GM21786 (cell line): ENCODE data around the gene PIGK.
"Not testable (repeated sequence)": the region's sequence is repeated elsewhere in the genome, so short reads cannot be mapped to it uniquely, and the experiment has no call there.

Experiments used
- ATAC-seq: cut with Tn5 transposase; IDR thresholded peaks from one replicate; pipeline ENCODE4 v1.9.1; 2021; ENCODE audit not compliant: unreplicated experiment

The PIGK gene

DNA sequence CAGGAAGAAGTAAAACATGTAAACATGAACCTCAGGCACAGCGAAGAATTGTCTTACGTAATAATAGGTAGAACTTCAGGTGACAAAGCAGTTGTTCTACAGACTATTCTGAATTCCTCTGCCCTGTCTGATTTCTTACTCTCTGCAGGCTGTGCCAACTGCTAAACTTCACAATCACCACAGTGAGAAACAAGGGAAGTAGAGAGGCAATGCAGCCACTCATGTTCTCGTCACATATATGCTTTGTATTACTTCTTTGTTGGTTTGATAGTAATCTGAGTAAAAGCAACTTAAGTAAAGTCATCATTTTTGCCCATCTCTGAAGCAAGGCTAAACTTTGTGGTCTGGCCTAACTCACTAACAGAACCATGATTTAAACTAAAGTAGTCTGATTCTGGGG lies 21.9 kb downstream of the PIGK start:
- ATAC-seq: no peak

DNA sequence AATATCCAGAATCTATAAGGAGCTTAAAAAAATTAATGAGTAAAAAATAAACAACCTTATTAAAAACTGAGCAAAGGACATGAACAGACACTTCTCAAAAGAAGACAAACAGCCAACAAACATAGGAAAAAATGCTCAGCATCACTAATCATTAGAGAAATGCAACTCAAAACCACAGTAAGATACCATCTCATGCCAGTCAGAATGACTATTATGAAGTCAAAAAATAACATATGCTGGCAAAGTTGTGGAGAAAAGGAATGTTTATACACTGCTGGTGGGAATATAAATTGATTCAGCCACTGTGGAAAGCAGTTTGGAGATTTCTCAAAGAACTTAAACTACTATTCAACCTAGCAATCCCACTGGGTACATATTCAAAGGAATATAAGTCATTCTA lies 25.3 kb downstream of the PIGK start:
- no peak for ATAC-seq

DNA sequence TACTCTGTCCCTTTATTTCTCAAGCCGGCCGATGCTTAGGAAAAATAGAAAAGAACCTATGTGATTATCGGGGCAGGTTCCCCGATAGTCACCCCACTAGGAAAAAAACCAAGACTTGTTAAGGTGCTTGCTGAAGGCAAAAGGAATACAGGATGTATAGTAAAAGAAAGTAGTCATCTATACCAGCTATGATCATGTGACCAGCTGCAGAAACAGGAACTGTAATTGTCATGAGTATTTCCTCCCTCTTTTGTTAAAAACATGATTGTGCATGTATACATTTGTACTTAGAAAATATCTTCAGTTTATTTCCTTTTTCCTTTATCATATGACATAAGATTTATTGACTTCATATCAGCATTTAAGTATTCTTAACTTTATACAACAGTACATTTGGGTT lies 30.5 kb downstream of the PIGK start:
- no peak for ATAC-seq

DNA sequence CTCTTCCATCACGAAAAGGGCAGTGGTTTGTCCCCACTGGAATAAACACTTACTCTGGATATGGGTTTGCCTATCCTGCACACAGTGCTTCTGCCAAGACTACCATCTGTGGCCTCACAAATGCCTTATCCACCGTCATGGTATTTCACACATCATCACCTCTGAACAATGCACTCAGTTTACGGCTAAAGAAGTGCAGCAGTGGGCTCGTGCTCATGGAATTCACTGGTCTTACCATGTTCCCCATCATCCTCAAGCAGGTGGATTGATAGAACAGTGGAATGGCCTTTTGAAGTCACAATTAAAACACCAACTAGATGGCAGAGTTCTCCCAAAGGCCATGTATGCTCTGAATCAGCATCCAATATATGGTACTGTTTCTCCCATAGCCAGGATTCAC lies 32.3 kb downstream of the PIGK start:
- ATAC-seq: not testable (repeated sequence)

DNA sequence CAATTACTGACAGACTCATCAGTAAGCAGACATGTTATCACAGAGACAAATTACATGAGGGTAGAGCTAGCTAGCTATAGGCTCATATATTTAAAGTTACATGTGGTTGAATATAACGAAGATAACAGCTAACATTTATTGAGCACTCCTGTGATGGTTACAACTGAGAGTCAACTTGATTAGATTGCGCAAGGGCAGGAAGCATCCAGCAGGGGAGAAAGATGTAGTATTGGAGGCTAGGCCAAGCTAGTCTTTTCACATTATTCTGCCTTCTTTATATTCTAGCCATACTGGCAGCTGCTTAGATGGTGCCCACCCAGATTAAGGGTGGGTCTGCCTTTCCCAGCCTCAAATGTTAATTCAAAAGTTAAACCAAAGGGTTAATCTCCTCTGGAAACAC lies 37.1 kb downstream of the PIGK start:
- ATAC-seq: no peak

DNA sequence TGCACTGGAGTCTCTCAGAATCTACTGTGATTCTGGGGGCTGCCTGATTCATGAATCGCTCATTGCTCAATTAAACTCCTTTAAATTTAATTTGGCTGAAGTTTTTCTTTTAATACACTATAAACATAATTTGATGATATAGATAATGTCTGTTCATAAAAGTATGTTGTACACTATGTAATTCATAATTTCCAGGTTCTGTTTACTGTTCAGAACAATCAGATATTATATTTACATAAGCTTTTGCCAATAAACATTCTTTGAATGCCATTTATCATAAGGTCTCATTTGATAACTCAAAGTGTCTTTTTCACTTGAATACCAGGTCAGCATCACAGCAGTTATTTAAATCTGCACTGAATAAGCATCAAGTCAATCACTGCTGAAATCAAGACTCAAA lies 39.6 kb downstream of the PIGK start:
- no peak for ATAC-seq

DNA sequence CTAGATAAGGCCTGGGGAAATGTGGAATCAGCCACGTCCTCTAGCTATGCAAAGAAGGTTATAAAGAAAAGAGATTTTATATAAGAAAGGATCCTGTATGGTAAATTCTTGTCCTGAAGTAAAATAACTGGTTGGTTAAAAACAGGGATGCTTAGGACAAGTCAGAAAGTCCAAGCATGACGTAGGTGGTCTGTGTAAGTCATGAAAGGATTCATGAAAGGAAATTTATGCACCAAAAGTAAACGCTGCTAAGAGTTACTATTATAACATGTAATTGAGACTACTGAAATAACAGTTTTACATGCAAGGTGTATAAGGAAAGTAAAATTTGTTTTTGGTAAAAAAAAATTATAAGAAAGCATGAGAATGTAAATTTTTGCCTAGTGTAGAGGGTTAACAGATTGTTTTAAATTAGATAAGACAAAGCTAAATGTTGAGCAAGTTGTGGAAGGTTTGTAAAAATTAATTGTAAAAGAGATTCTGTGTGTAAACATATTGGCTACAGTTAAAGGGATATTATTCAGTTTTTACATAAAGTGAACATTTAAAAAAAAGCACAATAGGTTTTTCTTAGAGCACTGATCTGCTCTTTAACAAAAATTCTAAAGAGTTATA lies 43.9 kb downstream of the PIGK start:
- no peak for ATAC-seq

DNA sequence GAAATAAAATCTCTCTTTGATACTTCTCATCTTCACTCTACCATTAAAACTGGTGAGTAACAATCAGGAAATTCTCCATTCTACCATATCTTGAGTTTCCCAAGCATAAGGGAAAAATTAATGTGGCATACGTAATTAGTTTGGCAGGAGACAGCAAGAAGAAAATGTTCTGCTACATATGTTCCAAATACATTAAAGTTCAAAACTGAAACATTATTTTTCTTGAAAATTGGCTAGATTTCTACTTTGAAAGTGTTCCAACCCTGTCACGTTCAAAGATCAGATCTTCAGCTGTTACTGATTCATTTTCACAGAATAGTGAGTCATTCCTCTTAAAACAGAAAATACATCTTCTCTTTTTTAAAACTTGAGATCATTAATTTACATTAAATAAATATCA lies 48.5 kb downstream of the PIGK start:
- no peak for ATAC-seq

DNA sequence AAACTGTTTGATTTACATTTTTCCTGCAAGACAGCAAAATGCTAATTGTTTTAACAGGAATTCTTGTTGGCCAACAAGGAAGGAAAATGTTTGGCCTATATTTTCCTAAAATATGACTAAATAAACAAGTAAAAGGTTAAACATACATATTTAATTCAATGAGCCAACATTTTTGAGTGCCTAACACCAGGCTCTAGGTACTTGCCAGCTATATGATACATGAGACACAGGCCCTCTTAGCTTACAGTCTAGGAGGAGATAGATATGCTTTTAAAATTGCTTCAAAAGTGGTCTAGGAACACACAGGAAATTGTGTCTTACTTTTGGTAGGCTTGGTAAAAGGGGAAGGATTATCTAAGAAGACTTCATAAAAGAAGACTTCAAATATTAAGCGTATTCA lies 50.9 kb downstream of the PIGK start:
- ATAC-seq: no peak

DNA sequence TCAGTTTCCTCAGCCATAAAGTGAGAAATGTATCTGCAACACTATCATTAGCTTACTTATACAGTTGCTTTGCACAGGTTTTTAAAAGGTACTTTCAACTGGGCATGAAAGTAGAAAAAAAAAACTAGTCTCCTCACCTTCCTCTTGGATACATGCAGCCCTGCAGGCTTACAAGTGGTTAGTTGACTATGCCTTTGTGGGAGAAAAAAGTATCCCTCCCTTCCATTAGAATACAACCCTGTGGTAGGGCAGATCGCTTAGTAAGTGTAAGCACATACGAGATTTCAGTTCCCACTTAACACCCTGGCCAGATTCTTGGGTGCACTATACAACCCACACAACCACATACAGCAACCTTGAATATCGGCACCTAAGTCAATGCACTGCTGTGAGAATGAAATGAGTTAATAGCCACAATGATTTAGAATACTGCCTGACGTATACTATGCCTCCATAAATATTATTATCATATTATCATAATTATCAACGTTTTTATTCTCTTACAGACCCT lies 54.7 kb downstream of the PIGK start:
- ATAC-seq: no peak

DNA sequence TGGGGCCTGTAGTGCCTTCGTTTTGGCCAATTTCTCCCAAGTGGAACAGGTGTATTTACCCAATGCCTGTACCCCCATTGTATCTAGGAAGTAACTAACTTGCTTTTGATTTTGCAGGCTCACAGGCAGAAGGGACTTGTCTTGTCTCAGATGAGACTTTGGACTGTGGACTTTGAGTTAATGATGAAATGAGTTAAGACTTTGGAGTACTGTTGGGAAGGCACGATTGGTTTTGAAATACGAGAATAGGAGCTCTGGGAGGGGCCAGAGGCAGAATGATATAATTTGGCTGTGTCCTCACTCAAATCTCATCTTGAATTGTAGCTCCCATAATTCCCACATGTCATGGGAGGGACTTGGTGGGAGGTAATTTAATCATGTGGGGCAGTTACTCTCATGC lies 59.5 kb downstream of the PIGK start:
- not testable (repeated sequence) for ATAC-seq

DNA sequence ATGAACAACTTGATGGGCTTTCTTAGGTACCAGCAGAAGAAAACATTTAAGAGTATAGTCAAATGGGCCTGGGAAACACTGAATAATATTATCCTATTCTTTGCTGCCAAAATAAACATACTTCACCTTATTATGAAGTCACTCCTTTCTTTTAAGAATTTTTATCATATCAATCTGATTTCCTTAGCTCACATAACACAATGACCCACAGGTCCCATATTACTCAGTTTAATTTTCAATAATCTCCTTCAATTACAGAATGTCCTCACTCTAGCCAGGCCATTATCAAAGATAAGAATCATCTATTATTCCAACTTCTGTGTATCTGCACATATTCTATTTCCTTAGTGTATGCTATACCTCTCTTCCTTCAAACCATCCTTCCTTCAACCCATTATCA lies 63.0 kb downstream of the PIGK start:
- ATAC-seq: no peak

DNA sequence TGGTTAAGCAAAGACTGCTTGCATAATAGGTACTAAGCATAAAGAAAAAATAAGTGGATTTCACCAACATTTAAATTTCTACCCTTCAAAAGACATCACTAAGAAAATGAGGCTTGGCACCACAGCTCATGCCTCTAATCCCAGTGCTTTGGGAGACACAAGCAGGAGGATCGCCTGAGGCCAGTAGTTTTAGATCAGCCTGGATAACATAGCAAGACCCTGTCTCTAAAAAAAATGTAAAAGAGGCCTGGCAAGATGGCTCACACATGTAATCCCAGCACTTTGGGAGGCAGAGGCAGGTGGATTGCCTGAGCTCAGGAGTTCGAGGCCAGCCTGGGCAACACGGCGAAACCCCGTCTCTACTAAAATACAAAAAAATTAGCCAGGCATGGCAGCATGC lies 73.0 kb downstream of the PIGK start:
- no peak for ATAC-seq

DNA sequence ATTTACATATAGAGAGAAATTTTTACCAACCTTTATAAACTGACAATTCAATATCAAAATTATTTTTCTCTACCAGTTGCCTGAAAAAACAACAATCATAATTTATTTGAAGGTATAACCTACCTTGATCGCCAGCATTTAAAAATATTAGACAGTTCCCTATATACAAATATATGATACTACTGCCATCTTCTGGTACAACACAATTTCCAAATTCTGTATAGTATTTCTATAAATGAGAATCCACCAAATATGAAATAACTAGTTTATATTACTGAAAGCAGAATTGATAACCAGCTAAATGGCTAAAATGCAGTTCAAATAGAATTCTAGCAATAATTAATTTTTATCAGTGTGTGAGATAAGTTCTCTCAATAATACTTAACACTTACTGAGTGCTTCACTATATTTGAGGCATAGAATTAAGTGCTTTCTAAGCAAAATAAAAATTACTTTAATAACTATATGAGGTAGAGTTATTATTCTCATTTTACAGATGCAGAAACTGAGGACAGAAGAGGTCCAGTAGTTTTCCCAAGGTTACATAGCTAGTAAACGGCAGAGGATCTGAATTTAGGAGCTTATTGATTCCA lies 75.6 kb downstream of the PIGK start:
- no peak for ATAC-seq

DNA sequence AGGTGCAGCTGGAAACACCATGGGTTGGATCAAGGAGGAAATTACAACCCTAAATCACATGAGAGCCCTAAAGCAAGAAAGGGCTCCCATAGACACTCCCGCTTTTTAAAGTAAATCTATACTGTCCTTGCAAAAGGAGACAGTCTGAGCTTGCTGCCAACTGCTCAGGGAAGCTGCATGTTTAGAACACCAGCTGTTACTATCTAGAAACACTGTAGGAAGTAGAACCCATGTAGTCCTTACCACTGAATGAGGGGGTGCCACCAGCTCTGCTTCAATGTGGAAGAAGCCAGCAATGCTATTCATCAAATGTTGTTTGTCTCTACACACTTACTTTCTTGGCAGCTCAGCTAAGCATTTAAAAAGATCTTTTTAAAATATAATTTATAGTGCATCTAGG lies 79.8 kb downstream of the PIGK start:
- ATAC-seq: no peak

DNA sequence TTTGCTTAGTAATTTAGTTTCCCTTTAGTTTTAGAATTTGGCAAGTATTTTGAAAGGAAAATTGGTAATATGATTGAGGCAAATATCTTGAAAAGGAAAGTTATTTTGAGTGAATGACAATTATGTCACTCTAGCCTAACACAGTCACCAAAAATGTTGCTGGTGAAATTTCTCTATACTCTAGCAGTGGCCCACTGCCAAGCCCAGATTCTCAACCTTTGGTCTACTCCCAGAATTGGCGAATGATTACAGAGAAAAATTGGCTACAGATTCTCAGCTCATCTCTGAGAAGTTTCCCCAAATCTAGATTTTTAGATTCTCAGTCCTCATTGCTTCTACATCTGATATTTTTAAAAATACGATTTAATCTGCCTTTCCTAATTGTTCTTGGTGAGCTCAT lies 84.9 kb downstream of the PIGK start:
- ATAC-seq: no peak

DNA sequence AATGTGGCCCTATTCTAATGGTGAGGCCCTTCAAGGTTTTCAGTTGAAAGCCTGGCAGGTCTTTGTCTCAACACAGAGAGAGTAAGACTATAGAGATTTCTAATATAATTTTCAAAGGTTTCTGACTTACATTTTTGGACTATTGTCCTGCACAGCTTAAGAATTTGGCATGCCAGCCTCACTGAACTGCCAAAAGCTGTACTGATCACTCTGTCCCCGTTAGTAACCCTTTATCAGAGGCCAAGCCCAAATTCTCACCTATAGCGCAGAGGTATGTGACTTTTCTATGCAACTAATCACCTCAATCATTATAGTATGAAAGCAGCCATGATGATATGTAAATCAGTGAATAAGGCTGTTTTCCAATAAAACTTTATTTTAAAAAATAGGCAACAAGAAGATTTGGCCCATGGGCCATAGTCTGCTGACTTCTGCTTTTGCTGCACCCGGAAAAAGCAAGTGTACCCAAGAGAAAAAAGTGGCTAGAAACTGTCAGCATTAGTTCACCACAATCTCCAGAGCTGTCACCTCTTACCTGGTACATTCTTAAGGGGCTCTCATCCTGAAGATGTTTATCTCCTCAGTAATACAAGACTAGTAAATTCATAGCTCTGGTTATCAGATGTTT lies 85.4 kb downstream of the PIGK start:
- ATAC-seq: no peak

DNA sequence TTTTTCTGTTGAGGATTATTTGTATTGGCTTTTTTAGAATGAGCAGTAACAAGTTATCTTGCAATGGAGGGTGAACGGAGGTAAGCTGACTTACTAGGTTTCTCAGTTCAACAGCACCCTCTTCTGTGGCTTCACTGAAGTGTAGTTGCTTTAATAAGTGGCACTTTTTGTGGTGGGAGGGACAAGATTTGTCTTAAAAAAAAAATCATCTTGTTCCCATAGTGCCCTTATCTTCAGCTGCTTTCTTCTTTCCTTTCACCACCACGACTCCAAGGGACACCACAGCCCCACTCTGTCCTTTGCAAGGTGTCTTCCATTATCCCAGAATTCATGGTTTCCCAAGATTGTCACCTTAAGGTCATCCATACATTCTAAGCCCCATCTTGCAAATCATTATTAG lies 92.9 kb downstream of the PIGK start:
- ATAC-seq: peak; percentile 90

DNA sequence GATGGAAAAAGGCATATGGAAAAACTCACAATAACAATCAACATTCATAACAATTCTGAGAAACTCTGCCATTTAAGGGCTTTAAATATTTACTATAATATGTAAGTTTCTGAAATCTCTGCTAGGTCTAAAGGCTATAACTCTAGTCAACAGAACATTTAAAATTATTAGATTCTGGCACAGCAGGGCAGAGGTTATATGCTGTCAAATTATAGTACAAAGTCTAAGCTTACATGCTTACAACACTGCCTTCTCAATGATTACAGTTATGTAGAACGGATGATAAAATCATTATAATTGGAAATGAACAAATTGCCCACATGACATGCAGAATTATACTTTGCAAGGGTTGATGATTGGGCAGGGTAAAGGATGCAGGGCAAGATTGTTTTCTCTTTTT lies 97.7 kb downstream of the PIGK start:
- no peak for ATAC-seq

DNA sequence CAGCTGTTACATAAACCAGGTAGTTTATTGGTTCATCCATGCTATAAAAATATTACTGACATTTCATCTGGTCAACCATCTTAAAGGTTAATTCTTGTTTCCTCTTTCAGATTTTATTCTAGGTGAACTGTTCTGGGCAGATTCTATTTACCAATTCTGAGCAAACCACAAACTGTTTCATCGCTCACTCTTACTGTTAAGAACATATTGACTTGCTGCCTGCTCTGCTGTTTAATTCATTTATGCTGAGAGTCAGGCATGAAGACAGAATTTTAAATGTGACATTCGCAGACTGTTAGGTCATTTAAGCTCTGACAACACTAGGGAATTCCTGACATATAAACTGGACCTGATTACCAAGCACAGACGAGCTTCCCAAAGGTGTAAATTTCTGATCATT lies 98.3 kb downstream of the PIGK start:
- ATAC-seq: no peak

DNA sequence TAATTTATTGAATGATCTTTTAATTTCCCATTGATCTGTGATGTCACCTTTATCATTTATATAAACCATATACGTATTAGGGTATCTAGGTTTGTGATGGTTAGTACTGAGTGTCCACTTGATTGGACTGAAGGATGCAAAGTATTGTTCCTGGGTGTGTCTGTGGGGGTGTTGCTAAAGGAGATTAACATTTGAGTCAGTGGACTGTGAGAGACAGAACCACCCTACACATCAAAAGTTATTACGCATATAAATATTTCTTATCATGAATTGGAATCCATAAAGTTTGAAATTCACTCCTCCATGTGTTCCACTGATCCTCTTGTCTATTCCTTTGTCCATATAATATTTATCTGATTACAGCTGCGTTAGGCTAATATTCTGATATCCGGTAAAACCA lies 100.5 kb downstream of the PIGK start:
- no peak for ATAC-seq

DNA sequence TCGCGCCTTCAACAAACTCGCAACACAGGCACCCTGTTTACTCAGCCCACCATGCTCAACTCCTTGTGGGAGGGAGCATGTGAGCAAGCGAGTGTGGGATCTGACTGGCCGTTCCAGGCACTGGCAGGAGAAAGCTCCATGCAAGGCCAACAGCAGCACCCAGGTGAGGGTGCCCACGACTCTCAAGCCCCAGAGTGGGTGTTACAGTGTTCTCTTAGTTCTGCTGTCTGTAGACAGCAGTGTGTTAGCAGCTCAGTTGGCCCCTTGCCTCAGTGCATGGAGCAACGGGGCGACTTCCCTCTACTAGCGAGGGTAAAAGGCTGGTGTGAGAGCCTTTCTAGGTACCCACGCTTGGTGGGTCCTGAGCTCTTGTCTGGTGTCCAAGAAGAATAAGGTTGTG lies 114.6 kb downstream of the PIGK start:
- no peak for ATAC-seq

DNA sequence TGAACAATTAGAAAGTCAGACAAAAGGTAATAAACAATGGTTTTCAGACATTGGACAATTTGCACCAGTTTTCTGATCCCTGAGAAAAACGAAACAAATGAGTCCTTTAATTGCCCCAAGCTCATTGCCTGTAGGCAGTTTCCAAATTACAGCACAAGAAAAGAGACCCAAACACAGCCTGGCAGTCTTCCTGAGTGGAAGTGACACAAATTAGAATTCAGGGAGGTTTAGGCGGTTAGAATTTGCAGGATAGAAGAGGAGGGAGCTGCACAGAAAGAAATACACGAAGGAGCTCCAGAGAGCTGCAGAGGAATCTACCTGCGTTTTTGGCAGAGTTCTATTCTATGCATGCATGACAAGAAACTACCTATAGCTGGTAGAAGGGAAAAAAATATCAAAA lies 115.7 kb downstream of the PIGK start:
- no peak for ATAC-seq
